IMR-90 (cell line): Measurements from ENCODE around the gene TNNI2. TPM values are rescaled to one million over a fixed set of nuclear protein-coding genes. Genes with fewer than 3 reads are reported as not detected.

Experiments
- ATAC-seq: fragments of 200-7000 bp; cut with Tn5 transposase; 2 replicates; pipeline ENCODE4 v1.9.1; 2020; ENCODE audit warnings: low read depth, mild to moderate bottlenecking, moderate library complexity
- BruUV-seq: library from RNA; stranded (reverse); fragments of 400-500 nt; replicated peaks from 2 replicates; lab custom pipeline; 2021; lab: Mats Ljungman, UMichigan
- CTCF ChIA-PET: fragments of 300-600 bp; formaldehyde crosslinking; extraction: SDS; loops from one replicate; lab custom pipeline; 2021; ENCODE audit warnings: antibody characterized with exemption; lab: Yijun Ruan, JAX
- POLR2A ChIA-PET: fragments of 300-600 bp; sonication (Branson Sonifier 250); formaldehyde crosslinking; loops from one replicate; lab custom pipeline; 2022; ENCODE audit warnings: antibody characterized with exemption; ENCODE audit not compliant: unreplicated experiment; lab: Charles Lee
- DNase-seq: peaks from one replicate; pipeline ENCODE4 v3.0.0; 2013
- H2AFZ ChIP-seq: replicated peaks from 2 replicates; pipeline ENCODE3; 2013; ENCODE audit warnings: low read length, mild to moderate bottlenecking; ENCODE audit not compliant: poor library complexity
- H2AK5ac ChIP-seq: 2 replicates; pipeline ENCODE4 v1.6.1; 2013; ENCODE audit warnings: low read depth, low read length, inconsistent platforms
- H2AK9ac ChIP-seq: replicated peaks from 2 replicates; pipeline ENCODE3; 2013; ENCODE audit warnings: mild to moderate bottlenecking, low read depth, low read length, moderate library complexity; ENCODE audit not compliant: poor library complexity
- H2BK120ac ChIP-seq: 2 replicates; pipeline ENCODE4 v1.6.1; 2013; ENCODE audit warnings: low read depth, low read length, inconsistent platforms
- H2BK15ac ChIP-seq: 3 replicates; pipeline ENCODE4 v1.6.1; 2013; ENCODE audit warnings: low read depth, low read length, inconsistent platforms
- H2BK20ac ChIP-seq: 2 replicates; pipeline ENCODE4 v1.6.1; 2013; ENCODE audit warnings: low read depth, mild to moderate bottlenecking, inconsistent platforms, low read length, moderate library complexity
- H2BK5ac ChIP-seq: 2 replicates; pipeline ENCODE4 v1.6.1; 2013; ENCODE audit warnings: mild to moderate bottlenecking, low read depth, low read length, inconsistent platforms; ENCODE audit not compliant: poor library complexity, severe bottlenecking
- H3K14ac ChIP-seq: replicated peaks from 2 replicates; pipeline ENCODE4 v1.6.1; 2013; ENCODE audit warnings: low read depth, low read length, inconsistent platforms
- H3K18ac ChIP-seq: 2 replicates; pipeline ENCODE4 v1.6.1; 2013; ENCODE audit warnings: low read depth, low read length, control low read depth
- H3K23ac ChIP-seq: 2 replicates; pipeline ENCODE4 v1.6.1; 2013; ENCODE audit warnings: low read depth, low read length, inconsistent platforms
- H3K27ac ChIP-seq: 2 replicates; pipeline ENCODE4 v1.5.1; 2013; ENCODE audit warnings: mild to moderate bottlenecking, control low read depth, low read length; ENCODE audit not compliant: insufficient read depth
- H3K27me3 ChIP-seq: 2 replicates; pipeline ENCODE4 v1.6.1; 2013; ENCODE audit warnings: low read length; ENCODE audit not compliant: control insufficient read depth, insufficient read depth
- H3K36me3 ChIP-seq: 2 replicates; pipeline ENCODE4 v1.6.1; 2013; ENCODE audit warnings: low read length, mixed read lengths; ENCODE audit not compliant: control insufficient read depth, insufficient read depth
- H3K4ac ChIP-seq: 2 replicates; pipeline ENCODE4 v1.6.1; 2013; ENCODE audit warnings: low read depth, low read length, inconsistent platforms
- H3K4me1 ChIP-seq: 2 replicates; pipeline ENCODE4 v1.6.1; 2013; ENCODE audit warnings: low read length, mixed read lengths; ENCODE audit not compliant: control insufficient read depth, insufficient read depth
- H3K4me2 ChIP-seq: 2 replicates; pipeline ENCODE4 v1.6.1; 2013; ENCODE audit warnings: low read depth, mild to moderate bottlenecking, control low read depth, low read length, moderate library complexity
- H3K4me3 ChIP-seq: 2 replicates; pipeline ENCODE4 v1.5.1; 2013; ENCODE audit warnings: low read depth, mild to moderate bottlenecking, control low read depth, low read length, moderate library complexity; ENCODE audit not compliant: insufficient read depth
- H3K56ac ChIP-seq: 2 replicates; pipeline ENCODE4 v1.6.1; 2013; ENCODE audit warnings: low read length, inconsistent platforms; ENCODE audit not compliant: insufficient read depth; ENCODE audit errors: extremely low read depth
- H3K79me1 ChIP-seq, 2 experiments: 2 replicates each; pipeline ENCODE4 v1.6.1; 2013; ENCODE audit warnings: low read length in 2 of 2, inconsistent platforms in 1 of 2, low read depth in 1 of 2
- H3K9ac ChIP-seq: 2 replicates; pipeline ENCODE4 v1.6.1; 2013; ENCODE audit warnings: low read depth, low read length, control low read depth
- H3K9me1 ChIP-seq: 2 replicates; pipeline ENCODE4 v1.6.1; 2013; ENCODE audit warnings: low read length, inconsistent platforms; ENCODE audit not compliant: insufficient read depth
- H3K9me3 ChIP-seq: 2 replicates; pipeline ENCODE4 v1.6.1; 2013; ENCODE audit warnings: low read length; ENCODE audit not compliant: control insufficient read depth, insufficient read depth
- H4K20me1 ChIP-seq: 2 replicates; pipeline ENCODE4 v1.6.1; 2013; ENCODE audit warnings: low read length, inconsistent platforms; ENCODE audit not compliant: insufficient read depth
- H4K5ac ChIP-seq: 2 replicates; pipeline ENCODE4 v1.6.1; 2013; ENCODE audit warnings: mild to moderate bottlenecking, low read depth, low read length, control low read depth
- H4K8ac ChIP-seq, 2 experiments: 2 replicates each; pipeline ENCODE4 v1.6.1; 2013; ENCODE audit warnings: low read depth in 2 of 2, low read length in 2 of 2, control low read depth in 1 of 2, inconsistent platforms in 1 of 2
- H4K91ac ChIP-seq: 2 replicates; pipeline ENCODE4 v1.6.1; 2013; ENCODE audit warnings: low read depth, low read length, inconsistent platforms; ENCODE audit not compliant: insufficient read depth
- POLR2A ChIP-seq: IDR thresholded peaks from 2 replicates; pipeline ENCODE4 v1.6.1; 2012; ENCODE audit warnings: mild to moderate bottlenecking, low read depth, low read length
- RCOR1 ChIP-seq: IDR thresholded peaks from 2 replicates; pipeline ENCODE4 v1.6.1; 2012; ENCODE audit warnings: mild to moderate bottlenecking, low read length, improper control_type of control experiment; ENCODE audit not compliant: insufficient replicate concordance
- RFX5 ChIP-seq: IDR thresholded peaks from 2 replicates; pipeline ENCODE4 v1.8.0; 2012; ENCODE audit warnings: low read depth, mild to moderate bottlenecking, low read length, moderate library complexity
- SMC3 ChIP-seq: fragments of 150-350 bp; IDR thresholded peaks from 2 replicates; pipeline ENCODE4 v1.6.1; 2016; ENCODE audit warnings: low read depth, mild to moderate bottlenecking, antibody characterized with exemption, low read length, moderate library complexity
- WGBS, 2 experiments: methylation state at CpG; one replicate each; pipeline versions ENCODE4 v1.1.5 to v1.1.7; 2013; ENCODE audit warnings: missing lambda C conversion rate in 2 of 2; ENCODE audit not compliant: insufficient read length in 1 of 2; ENCODE audit errors: extremely low coverage in 2 of 2; 5-methylcytosine and 5-hydroxymethylcytosine counted together
- dilution Hi-C: fragments of 300-500 bp; cut with HindIII; formaldehyde crosslinking; loops from one replicate; pipeline ENCODE4 v1.14.3; 2018; ENCODE audit warnings: low sequenced_read_pairs; ENCODE audit not compliant: unreplicated experiment
- in situ Hi-C: fragments of 300-500 bp; cut with MboI; formaldehyde crosslinking; loops from 3 replicates; pipeline ENCODE4 v1.14.3; 2019; ENCODE audit warnings: low sequenced_read_pairs, inconsistent platforms, mixed read lengths
- intact Hi-C: fragments of 100-400 bp; cut with micrococcal nuclease; formaldehyde crosslinking; loops from 2 replicates; pipeline ENCODE4 v1.10.0; 2022
- polyA plus RNA-seq, 3 experiments: library from polyadenylated mRNA; depleted of rRNA; stranded (reverse); fragments of >200 nt; gene quantifications; 2 replicates each; pipeline ENCODE4 v1.2.3, GENCODE V29; 2012; ENCODE audit warnings: low replicate concordance in 1 of 3
- total RNA-seq: library from RNA; depleted of rRNA; stranded (reverse); fragments of >200 nt; gene quantifications from 2 replicates; pipeline ENCODE4 v1.2.3, GENCODE V29; 2012

Gene TNNI2
- total and polyA plus RNA-seq, 2 of the 4 experiments (the other 2 are of a cell fraction) = not detected

DNA sequence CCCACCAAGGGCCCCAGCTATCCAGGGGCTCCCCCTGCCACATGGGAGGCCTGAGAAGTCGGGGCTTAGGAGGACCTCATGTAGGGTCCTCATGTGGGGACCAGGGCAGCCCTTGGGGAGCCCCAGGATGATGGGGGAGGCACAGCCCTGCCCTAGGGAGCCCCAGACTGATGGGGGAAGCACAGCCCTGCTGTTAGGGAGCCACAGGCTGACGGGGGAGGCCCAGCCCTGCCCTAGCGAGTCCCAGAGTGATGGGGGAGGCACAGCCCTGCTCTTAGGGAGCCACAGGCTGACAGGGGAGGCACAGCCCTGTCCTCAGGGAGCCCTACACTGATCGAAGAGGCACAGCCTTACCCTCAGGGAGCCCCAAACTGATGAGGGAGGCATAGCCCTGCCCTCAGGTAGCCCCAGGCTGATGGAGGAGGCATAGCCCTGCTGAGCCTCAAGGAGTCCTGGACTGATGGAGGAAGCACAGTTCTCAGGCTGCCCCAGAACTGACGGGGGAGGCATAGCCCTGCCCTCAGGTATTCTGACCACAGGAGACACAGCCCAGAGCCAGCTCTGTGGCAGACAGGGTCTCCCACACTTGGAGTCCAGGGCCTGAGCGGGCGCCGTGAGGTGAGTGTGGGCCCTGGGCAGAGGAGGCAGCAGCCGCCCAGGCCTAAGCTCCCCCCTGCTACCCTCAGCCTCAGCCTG, 42.1 kb downstream of the TNNI2 start:
- Histone ChIP-seq H3K18ac (no peak overlapping the region), H3K4me2 (no peak overlapping the region), H3K9me1 (no peaks in the 10 kb centered on the region), H2BK5ac (no peak overlapping the region), H3K4ac (no peak overlapping the region), H4K91ac (no peak overlapping the region), H3K36me3 (no peaks in the 10 kb centered on the region), H3K27me3 (peaks cover 13% of the 10 kb centered on the region), H2BK15ac (no peak overlapping the region), H2AFZ (peak overlapping the region; percentile 0), H4K8ac (no peak overlapping the region), H3K27ac (no peak overlapping the region), H3K9me3 (no peaks in the 10 kb centered on the region), H2BK20ac (no peak overlapping the region), H4K20me1 (no peaks in the 10 kb centered on the region), H3K4me3 (no peak overlapping the region), H3K4me1 (peaks cover 3% of the 10 kb centered on the region; the same call in 1 of the 2 replicates), H2BK120ac (no peak overlapping the region), H3K9ac (no peak overlapping the region), H3K56ac (no peak overlapping the region), H2AK9ac (no peak overlapping the region), H3K23ac (no peak overlapping the region), H3K79me1 (no peaks in the 10 kb centered on the region), H4K5ac (no peak overlapping the region), H3K14ac (no peak overlapping the region), H2AK5ac (no peak overlapping the region)
- DNase-seq (no peak), ATAC-seq (no peak)
- WGBS, 2 experiments = 100% methylated on average over 1 of the region's 9 CpGs; no CpG with 5 or more reads in 1 of the 2 experiments
- no TSS peak for BruUV-seq
- POLR2A ChIA-PET = no interaction called here
- intact Hi-C loops (no loop called here), in situ Hi-C loops (loop anchor here (5.0 kb wide), 1 partner anchor 271 kb away; no protein-coding TSS in a partner anchor), dilution Hi-C loops (no loop called here)
- CTCF ChIA-PET = no interaction called here
- TF ChIP-seq SMC3 (no peak), POLR2A (no peak), RCOR1 (no peak), RFX5 (no peak)
